HG03342 (cell line): ENCODE data around the gene SETDB1.
A peak's percentile ranks its signal among the peaks of the same experiment; 100 is the strongest.

Experiments
- ATAC-seq: cut with Tn5 transposase; IDR thresholded peaks from one replicate; pipeline ENCODE4 v1.9.1; 2021; ENCODE audit warnings: mild to moderate bottlenecking, moderate library complexity; ENCODE audit not compliant: unreplicated experiment

Gene SETDB1

GRCh38 chr1:151001602-151002001, 75.4 kb downstream of the SETDB1 start:
- ATAC-seq = no peak

- no peak for ATAC-seq
Measured at GRCh38 chr1:151002051-151002450, 75.9 kb downstream of the SETDB1 start.

- no peak for ATAC-seq
Measured at GRCh38 chr1:151002611-151003010, 76.4 kb downstream of the SETDB1 start.

DNA sequence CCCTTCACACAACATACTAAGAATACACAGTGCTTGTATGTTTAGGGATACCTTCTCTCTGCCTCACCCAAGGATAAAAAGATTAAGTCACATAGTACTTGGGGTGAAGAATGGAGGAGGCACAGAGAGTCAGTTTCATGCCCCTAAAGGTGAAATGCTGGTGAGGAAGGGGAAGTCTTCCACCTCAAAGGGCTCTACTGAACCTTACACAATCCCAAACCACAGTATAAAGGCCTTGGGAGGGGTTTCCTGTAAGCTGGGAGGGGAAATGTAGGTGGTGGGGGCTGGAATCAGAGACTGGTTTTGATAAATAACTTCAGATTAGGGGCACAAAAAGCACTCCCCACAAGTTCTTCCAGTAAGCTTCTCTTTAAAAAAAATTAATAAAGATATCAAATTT, 77.0 kb downstream of the SETDB1 start:
- ATAC-seq = no peak

GRCh38 chr1:151005729-151006319, 79.7 kb downstream of the SETDB1 start:
- no peak for ATAC-seq

DNA sequence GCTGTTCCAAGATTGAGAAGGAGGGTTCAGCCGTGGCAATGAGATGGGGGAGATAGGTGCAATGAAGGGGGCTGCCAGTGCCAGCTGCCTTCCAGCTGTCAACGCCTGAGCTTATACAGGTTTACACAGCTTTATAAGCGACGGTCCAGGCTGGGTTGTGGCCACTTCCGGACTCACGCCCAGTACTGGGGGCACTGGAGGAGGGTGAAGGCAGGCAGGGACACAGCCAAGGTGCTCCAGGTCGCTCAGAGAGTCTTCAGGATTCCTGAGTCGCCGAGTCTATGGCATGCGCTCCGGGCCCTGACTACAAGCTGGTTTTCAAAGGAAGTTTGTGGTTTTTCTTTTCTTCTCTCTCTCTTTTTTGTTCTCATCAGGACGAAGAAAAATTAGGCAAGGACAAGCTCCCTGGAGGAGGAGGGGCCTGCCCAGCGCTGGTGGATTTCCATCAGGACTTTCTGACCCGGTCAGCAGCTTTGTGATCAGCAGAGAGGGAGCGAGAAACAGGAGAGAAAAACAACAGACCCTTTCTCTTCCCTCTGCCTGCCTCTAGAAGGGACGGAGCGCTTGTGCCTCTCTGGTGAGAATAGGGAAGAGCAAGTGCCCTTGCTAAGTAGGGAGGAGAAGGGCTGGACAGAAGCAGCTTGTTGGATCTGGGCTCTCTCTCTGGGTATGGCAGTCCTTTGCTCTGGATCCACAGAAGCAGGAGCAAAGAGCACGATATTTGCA, 80.3 kb downstream of the SETDB1 start, which contains the start of gene MINDY1:
Gene MINDY1 (minus strand): TSS at position 576 of the 726 bp plus-strand sequence. CDS start 4,285 bp downstream, outside the sequence.
- ATAC-seq = no peak

DNA sequence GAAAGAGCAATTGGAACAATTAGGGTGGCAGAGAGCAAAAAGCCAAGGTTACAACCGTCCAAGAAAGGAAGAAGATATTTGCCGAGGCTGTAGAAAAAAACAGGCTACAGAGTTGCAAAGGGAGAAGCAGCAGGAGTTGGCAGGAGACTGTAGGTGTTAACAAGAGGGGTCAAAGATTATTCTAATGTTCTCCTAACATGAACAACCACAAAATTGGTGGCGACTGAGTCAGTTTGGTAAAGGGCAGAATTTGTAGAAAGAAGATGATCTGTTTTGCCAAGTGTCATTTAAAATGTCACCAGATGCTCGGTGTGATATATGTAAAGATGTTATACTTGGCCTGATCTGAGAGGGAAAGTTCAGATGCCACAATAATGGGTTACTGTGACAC, 81.7 kb downstream of the SETDB1 start:
- ATAC-seq = peak; percentile 1

- ATAC-seq = peak; percentile 81
Measured at GRCh38 chr1:151008244-151009205, 82.4 kb downstream of the SETDB1 start, which contains the start of gene PRUNE1. Gene PRUNE1, plus strand, starts transcription at chr1:151008449. Its CDS starts 184 bp downstream, at chr1:151008633.

GRCh38 chr1:151009206-151009587, 83.0 kb downstream of the SETDB1 start:
- no peak for ATAC-seq

DNA sequence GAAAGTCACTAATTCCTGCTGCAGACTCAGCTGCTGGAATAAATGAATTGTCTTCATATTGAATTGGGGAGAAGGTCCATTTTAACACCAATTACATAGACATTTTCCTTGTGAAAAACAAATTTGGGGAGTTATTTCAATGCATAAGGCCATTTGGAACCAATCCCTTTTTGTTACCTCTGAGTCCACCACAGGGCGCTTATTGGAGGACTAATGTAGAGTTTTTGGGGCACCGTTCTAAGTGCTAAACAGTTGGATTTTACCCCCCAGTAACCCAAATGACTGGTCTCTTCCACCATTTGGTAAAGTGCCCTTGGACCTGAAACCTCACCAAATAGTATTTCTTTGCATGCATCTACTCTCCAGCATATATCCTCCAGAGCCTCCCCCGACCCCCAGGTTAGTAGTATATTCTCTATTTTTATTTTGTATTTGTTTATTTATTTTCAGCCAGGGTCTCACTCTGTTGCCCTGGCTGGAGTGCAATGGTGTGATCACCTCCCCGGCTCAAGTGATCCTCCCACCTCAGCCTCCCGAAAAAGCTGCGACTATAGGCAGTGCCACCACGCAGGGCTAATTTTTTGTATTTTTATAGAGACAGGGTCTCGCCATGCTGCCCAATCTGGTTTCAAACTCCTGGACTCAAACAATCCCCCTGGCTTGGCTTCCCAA, 83.6 kb downstream of the SETDB1 start:
- ATAC-seq = no peak

- no peak for ATAC-seq
Measured at GRCh38 chr1:151010346-151010726, 84.2 kb downstream of the SETDB1 start.

DNA sequence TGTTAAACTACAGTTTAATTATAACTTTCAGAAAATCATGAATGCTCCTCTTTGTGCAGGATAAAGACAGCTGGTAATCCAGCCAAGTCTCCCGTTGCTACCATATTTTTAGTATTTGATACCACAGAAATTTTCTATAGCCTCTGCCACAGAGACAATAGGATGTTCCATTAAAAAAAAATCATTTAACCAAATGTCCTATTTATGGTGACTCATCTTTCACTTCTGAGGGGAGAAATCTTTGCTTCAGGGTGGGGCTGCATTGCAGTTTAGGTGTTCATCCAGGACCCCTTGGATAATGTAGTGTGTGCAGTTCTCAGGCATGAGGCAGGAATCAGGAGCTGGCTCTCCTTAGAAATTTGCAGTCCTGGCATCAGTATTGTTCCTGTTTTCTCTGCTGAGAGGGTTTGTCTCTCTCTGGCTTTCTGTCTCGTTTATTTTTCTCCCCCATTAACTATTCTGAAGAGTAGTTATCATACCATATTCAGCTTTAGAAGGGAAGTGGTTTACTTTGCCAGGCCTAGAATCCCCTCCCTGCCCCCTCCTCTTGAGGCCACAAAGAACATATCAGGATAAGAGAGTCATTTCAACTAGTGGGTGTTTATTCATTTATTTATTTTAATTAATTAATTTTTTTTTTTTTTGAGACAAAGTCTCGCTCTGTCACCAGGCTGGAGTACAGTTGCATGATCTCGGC, 85.1 kb downstream of the SETDB1 start:
- ATAC-seq = no peak

DNA sequence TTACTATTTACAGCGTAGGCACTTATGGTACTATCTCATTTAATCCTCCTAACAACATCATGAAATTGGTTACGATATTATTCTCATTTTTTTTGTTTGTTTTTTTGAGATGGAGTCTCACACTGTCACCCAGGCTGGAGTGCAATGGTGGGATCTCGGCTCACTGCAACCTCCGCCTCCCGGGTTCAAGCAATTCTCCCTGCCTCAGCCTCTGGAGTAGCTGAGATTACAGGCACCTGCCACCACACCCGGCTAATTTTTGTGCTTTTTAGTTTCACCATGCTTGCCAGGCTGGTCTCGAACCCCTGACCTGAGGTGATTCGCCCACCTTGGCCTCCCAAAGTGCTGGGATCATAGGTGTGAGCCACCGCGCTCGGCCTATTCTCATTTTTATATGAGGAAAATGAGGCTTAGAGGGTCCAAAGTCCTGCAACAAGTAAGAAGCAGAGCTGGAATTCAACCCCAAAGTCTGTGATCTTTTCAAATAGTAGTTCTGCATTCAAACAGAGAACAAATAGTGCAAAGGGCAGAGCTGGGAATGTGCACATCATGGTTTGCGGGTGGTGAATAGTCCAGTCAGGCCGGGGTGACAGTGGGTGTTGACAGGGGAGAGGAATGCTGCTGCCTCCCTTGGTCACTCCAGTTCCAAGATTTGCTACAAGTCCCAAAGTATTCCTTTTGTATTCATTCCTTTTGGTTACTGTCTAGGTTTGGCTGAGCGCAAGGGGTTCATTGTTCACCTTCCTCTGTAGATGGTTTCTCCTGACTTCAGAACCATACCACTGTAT, 86.7 kb downstream of the SETDB1 start:
- no peak for ATAC-seq

GRCh38 chr1:151013518-151013917, 87.4 kb downstream of the SETDB1 start:
- ATAC-seq = no peak
